HFFc6 (cell line): ENCODE results near the gene RBM33. TPM values are rescaled to one million over a fixed set of nuclear protein-coding genes. Genes with fewer than 3 reads are reported as not detected.

ENCODE experiments used
- DNase-seq: peaks from one replicate; pipeline ENCODE4 v3.0.0-alpha.2; 2018
- H3K27ac Mint-ChIP-seq: 2 replicates; pipeline ENCODE4 v1.8.0; 2020; ENCODE audit warnings: mild to moderate bottlenecking, mixed read lengths
- H3K27me3 Mint-ChIP-seq: 2 replicates; pipeline ENCODE4 v1.8.0; 2021; ENCODE audit warnings: mild to moderate bottlenecking, moderate library complexity, mixed read lengths; ENCODE audit not compliant: insufficient read depth
- H3K36me3 Mint-ChIP-seq: 2 replicates; pipeline ENCODE4 v1.8.0; 2021; ENCODE audit warnings: low read depth, mixed read lengths
- H3K4me1 Mint-ChIP-seq: 2 replicates; pipeline ENCODE4 v1.8.0; 2020; ENCODE audit warnings: low read depth, mixed read lengths
- H3K4me3 Mint-ChIP-seq: 2 replicates; pipeline ENCODE4 v1.8.0; 2020; ENCODE audit warnings: mild to moderate bottlenecking, moderate library complexity, mixed read lengths
- H3K9me3 Mint-ChIP-seq: 2 replicates; pipeline ENCODE4 v1.8.0; 2020; ENCODE audit warnings: mild to moderate bottlenecking, mixed read lengths
- total RNA-seq, 6 experiments: library from RNA; stranded (reverse); fragmentation: NEBNext Ultra II Directional; extraction: Animal tissue kit (Norgen Biotek cat#: 25700); gene quantifications; 2 replicates in 1 of 6; 3 replicates in 5 of 6; pipeline ENCODE4 v1.2.3, GENCODE V29; 2021
- TF ChIP-seq, protein P1 (sequence below): fragments of 200-600 bp; sonication (generic); IDR thresholded peaks from 2 replicates; pipeline ENCODE4 v1.5.0; 2021; ENCODE audit warnings: antibody characterized with exemption, mild to moderate bottlenecking

The RBM33 gene
- total RNA-seq, 6 experiments from 2014 or later = 31.5 to 38.9 (median 34.5) TPM

- peaks cover 8% of the 10 kb centered on the region for H3K27me3 Mint-ChIP-seq
- peaks cover 13% of the 10 kb centered on the region for H3K4me1 Mint-ChIP-seq
- TF ChIP-seq, protein P1, sequence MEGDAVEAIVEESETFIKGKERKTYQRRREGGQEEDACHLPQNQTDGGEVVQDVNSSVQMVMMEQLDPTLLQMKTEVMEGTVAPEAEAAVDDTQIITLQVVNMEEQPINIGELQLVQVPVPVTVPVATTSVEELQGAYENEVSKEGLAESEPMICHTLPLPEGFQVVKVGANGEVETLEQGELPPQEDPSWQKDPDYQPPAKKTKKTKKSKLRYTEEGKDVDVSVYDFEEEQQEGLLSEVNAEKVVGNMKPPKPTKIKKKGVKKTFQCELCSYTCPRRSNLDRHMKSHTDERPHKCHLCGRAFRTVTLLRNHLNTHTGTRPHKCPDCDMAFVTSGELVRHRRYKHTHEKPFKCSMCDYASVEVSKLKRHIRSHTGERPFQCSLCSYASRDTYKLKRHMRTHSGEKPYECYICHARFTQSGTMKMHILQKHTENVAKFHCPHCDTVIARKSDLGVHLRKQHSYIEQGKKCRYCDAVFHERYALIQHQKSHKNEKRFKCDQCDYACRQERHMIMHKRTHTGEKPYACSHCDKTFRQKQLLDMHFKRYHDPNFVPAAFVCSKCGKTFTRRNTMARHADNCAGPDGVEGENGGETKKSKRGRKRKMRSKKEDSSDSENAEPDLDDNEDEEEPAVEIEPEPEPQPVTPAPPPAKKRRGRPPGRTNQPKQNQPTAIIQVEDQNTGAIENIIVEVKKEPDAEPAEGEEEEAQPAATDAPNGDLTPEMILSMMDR = no peak
- no peak for DNase-seq
- no peak overlapping the region for H3K4me3 Mint-ChIP-seq
- H3K9me3 Mint-ChIP-seq = no peaks in the 10 kb centered on the region
- H3K27ac Mint-ChIP-seq = no peak overlapping the region
- peaks cover 26% of the 10 kb centered on the region for H3K36me3 Mint-ChIP-seq
Observed at GRCh38 chr7:155782466-155782865, 138.0 kb downstream of the RBM33 start.

DNA sequence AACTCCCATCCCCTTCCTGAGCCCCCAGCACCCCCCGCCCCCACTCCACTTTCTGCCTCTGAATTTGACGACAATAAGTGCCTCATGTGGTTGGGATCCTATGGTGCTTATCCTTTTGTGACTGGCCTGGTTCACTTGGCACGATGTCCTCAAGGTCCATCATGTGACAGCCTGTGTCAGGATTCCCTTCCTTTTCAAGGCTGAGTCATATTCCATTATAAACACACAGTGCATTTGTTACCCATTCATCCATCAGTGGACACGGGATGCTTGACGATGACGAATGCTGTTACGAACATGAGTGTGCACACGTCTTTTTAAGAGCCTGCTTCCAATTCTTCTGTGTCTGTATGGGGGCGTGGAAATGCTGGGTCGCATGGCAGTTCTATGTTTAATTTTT, 141.1 kb downstream of the RBM33 start:
- TF ChIP-seq, protein P1 = no peak
- Mint-ChIP-seq H3K4me3 (0 out of 2 replicates have a peak overlapping the region, but pooled peaks have one; percentile 1), H3K9me3 (no peaks in the 10 kb centered on the region), H3K4me1 (peaks cover 19% of the 10 kb centered on the region), H3K36me3 (peaks cover 22% of the 10 kb centered on the region), H3K27ac (peak overlapping the region; percentile 27; the same call in 1 of the 2 replicates), H3K27me3 (peaks cover 12% of the 10 kb centered on the region)
- no peak for DNase-seq

GRCh38 chr7:155786491-155786890, 142.0 kb downstream of the RBM33 start:
- DNase-seq = no peak
- peaks cover 10% of the 10 kb centered on the region; the same call in 1 of the 2 replicates for H3K27me3 Mint-ChIP-seq
- H3K36me3 Mint-ChIP-seq = peaks cover 12% of the 10 kb centered on the region
- H3K4me1 Mint-ChIP-seq = peaks cover 19% of the 10 kb centered on the region
- H3K9me3 Mint-ChIP-seq = no peaks in the 10 kb centered on the region
- no peak overlapping the region for H3K27ac Mint-ChIP-seq
- H3K4me3 Mint-ChIP-seq = peak overlapping the region; percentile 1; the same call in 1 of the 2 replicates
- TF ChIP-seq, protein P1 = no peak

DNA sequence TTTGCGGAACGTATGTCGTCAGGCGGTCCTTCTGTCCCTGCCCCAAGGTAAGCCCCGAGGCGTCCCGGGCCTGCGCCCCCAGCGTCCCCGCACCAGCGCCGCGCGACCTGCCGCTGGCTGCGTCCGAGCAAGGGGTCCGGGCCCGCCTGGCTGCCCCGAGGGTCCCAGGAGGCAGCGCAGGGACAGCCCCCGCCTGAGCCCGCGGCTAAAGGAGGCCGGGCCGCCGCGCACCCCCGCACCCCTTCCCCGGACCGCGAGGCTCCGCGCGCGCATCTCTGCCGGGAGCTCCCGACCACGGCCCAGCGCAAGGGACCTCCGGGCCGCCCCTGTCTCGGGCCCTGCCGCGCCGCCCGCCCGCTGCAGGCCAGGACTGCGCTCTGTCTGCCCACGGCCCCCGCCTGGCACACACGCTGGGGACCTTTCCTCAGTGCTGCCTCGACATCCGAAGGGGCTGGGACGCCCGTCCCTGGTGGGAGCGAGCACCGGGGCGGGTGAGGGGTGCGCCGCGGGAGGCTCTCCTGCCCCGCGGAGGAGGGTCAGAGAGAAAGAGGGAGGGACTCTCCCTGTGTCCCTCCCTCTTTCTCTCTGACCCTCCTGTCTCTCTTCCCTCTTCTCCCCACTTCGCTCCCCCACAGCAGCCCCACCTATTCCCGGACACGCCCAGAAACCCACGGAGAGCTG, 142.8 kb downstream of the RBM33 start:
- Mint-ChIP-seq H3K27ac (no peak overlapping the region), H3K9me3 (no peaks in the 10 kb centered on the region), H3K36me3 (peaks cover 8% of the 10 kb centered on the region), H3K4me3 (peak overlapping the region; percentile 79), H3K27me3 (peaks cover 10% of the 10 kb centered on the region; the same call in 1 of the 2 replicates), H3K4me1 (peaks cover 19% of the 10 kb centered on the region)
- TF ChIP-seq, protein P1 = no peak
- DNase-seq = no peak

- TF ChIP-seq, protein P1 = no peak
- no peaks in the 10 kb centered on the region for H3K9me3 Mint-ChIP-seq
- no peak overlapping the region for H3K27ac Mint-ChIP-seq
- H3K27me3 Mint-ChIP-seq = peaks cover 10% of the 10 kb centered on the region; the same call in 1 of the 2 replicates
- no peak for DNase-seq
- no peak overlapping the region for H3K4me3 Mint-ChIP-seq
- peaks cover 19% of the 10 kb centered on the region for H3K4me1 Mint-ChIP-seq
- peaks cover 6% of the 10 kb centered on the region for H3K36me3 Mint-ChIP-seq
Observed at GRCh38 chr7:155788616-155789000, 144.1 kb downstream of the RBM33 start.
